Measurements from ENCODE around the gene BMP6. TPM values are rescaled to one million over a fixed set of nuclear protein-coding genes. Genes with fewer than 3 reads are reported as not detected.

Gene BMP6
- polyA plus RNA-seq, 1 donor (not counting 4 experiments of a cell fraction or from before 2014, with no cell fraction given), result 0.05 TPM

DNA sequence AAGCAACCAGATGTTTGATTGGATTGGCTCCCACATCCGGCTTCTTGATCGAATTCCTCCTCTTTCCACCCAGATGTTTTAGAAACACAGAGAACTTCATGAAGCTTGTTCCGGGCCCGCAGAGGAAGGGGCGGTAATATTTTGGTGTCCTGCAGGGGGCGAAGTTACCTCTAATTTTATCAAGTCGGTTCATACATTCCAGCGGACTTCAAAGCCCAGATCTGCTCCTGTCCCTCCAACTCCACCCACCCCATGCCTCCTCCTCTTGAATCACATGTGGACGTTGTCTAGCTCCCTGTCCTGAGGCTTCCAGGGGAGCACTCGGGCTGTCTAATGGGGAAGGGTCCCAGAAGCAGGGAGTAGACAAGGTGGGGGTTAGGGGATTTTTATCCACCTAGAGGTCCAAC is 2.9 kb upstream of the BMP6 start:
- H3K4me1 ChIP-seq (ENCODE audit: control insufficient read depth, extremely low read depth, insufficient read depth, low read length), result peaks cover 18% of the 10 kb centered on the region
- no peak overlapping the region for H3K9ac ChIP-seq (ENCODE audit: control insufficient read depth, extremely low read depth, insufficient read depth, low read length)
- no peaks in the 10 kb centered on the region for H3K36me3 ChIP-seq (ENCODE audit: control insufficient read depth in 2 of 2, extremely low read depth in 1 of 2, insufficient read depth in 2 of 2, low read length in 2 of 2)
- dilution Hi-C loops (cut with MboI; ENCODE audit: extremely low pct_ligation_motif_present, low sequenced_read_pairs), result no loop called here
- H3K4me2 ChIP-seq (ENCODE audit: control insufficient read depth, extremely low read depth, insufficient read depth, low read depth, low read length), result no peak overlapping the region
- H3K27me3 ChIP-seq (ENCODE audit: control insufficient read depth, extremely low read depth, insufficient read depth, low read length), result peaks cover 47% of the 10 kb centered on the region
- no peaks in the 10 kb centered on the region for H3K9me3 ChIP-seq (ENCODE audit: control insufficient read depth, low read depth, low read length)
- H3K27ac ChIP-seq (ENCODE audit: control insufficient read depth, insufficient read depth, low read length), result no peak overlapping the region
- H2AFZ ChIP-seq (ENCODE audit: control insufficient read depth, low read length), result peak overlapping the region; percentile 55
- no peak for TF ChIP-seq EZH2 (IDR thresholded peaks at IDR 0.05; ENCODE audit: low read length)
- TF ChIP-seq, protein P1, sequence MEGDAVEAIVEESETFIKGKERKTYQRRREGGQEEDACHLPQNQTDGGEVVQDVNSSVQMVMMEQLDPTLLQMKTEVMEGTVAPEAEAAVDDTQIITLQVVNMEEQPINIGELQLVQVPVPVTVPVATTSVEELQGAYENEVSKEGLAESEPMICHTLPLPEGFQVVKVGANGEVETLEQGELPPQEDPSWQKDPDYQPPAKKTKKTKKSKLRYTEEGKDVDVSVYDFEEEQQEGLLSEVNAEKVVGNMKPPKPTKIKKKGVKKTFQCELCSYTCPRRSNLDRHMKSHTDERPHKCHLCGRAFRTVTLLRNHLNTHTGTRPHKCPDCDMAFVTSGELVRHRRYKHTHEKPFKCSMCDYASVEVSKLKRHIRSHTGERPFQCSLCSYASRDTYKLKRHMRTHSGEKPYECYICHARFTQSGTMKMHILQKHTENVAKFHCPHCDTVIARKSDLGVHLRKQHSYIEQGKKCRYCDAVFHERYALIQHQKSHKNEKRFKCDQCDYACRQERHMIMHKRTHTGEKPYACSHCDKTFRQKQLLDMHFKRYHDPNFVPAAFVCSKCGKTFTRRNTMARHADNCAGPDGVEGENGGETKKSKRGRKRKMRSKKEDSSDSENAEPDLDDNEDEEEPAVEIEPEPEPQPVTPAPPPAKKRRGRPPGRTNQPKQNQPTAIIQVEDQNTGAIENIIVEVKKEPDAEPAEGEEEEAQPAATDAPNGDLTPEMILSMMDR (optimal IDR thresholded peaks at IDR 0.05 in 1 of 3, IDR thresholded peaks at IDR 0.05 in 1 of 3, conservative IDR thresholded peaks at IDR 0.05 in 1 of 3; ENCODE audit: extremely low read depth in 1 of 3, insufficient read depth in 2 of 3, low read length in 3 of 3), result peak; percentile 58 to 65 (median 64)
- no peak overlapping the region for H3K4me3 ChIP-seq (ENCODE audit: control insufficient read depth in 2 of 3, extremely low read depth in 1 of 3, insufficient read depth in 2 of 3, low read depth in 1 of 3, low read length in 3 of 3)
- FAIRE-seq (peak; percentile 70), DNase-seq (ENCODE audit: low read depth, low spot score) (peak; percentile 75)
- H3K9me1 ChIP-seq (ENCODE audit: control insufficient read depth, extremely low read depth, insufficient read depth, low read length), result no peaks in the 10 kb centered on the region
- H3K79me2 ChIP-seq (ENCODE audit: control insufficient read depth, insufficient read depth, low read length), result no peaks in the 10 kb centered on the region
- no peaks in the 10 kb centered on the region for H4K20me1 ChIP-seq (ENCODE audit: control insufficient read depth, extremely low read depth, insufficient read depth, low read length)

DNA sequence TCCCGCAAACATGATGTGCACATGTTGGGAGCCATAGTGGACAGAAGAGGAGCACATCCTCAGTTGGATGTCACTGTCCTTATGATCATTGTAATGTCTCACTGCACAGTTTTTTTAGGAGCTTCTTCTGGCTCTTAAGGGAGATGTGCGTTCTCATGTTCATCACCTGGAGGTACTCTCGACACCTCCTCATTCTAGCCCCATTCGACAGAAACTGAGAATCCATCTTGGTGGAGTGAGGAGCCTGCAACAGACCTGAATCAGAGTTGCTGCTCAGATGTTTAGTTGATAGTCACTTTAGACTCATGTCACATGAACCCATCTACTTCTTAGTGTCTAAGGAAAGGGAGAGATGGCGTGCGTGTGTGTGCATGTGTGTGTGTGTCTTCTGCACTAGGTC is 2.3 kb upstream of the BMP6 start:
- no peak for TF ChIP-seq EZH2 (IDR thresholded peaks at IDR 0.05; ENCODE audit: low read length)
- H3K4me1 ChIP-seq (ENCODE audit: control insufficient read depth, extremely low read depth, insufficient read depth, low read length), result peaks cover 23% of the 10 kb centered on the region
- no peak overlapping the region for H3K27ac ChIP-seq (ENCODE audit: control insufficient read depth, insufficient read depth, low read length)
- H3K36me3 ChIP-seq (ENCODE audit: control insufficient read depth in 2 of 2, extremely low read depth in 1 of 2, insufficient read depth in 2 of 2, low read length in 2 of 2), result no peaks in the 10 kb centered on the region
- no peak overlapping the region for H3K9ac ChIP-seq (ENCODE audit: control insufficient read depth, extremely low read depth, insufficient read depth, low read length)
- H2AFZ ChIP-seq (ENCODE audit: control insufficient read depth, low read length), result no peak overlapping the region
- H3K79me2 ChIP-seq (ENCODE audit: control insufficient read depth, insufficient read depth, low read length), result no peaks in the 10 kb centered on the region
- no peaks in the 10 kb centered on the region for H3K9me1 ChIP-seq (ENCODE audit: control insufficient read depth, extremely low read depth, insufficient read depth, low read length)
- H3K4me2 ChIP-seq (ENCODE audit: control insufficient read depth, extremely low read depth, insufficient read depth, low read depth, low read length), result no peak overlapping the region
- no peaks in the 10 kb centered on the region for H3K9me3 ChIP-seq (ENCODE audit: control insufficient read depth, low read depth, low read length)
- FAIRE-seq, result no peak
- peaks cover 52% of the 10 kb centered on the region for H3K27me3 ChIP-seq (ENCODE audit: control insufficient read depth, extremely low read depth, insufficient read depth, low read length)
- dilution Hi-C loops (cut with MboI; ENCODE audit: extremely low pct_ligation_motif_present, low sequenced_read_pairs), result no loop called here
- H4K20me1 ChIP-seq (ENCODE audit: control insufficient read depth, extremely low read depth, insufficient read depth, low read length), result no peaks in the 10 kb centered on the region
- DNase-seq (ENCODE audit: low read depth, low spot score), result no peak
- no peak overlapping the region for H3K4me3 ChIP-seq (ENCODE audit: control insufficient read depth in 2 of 3, extremely low read depth in 1 of 3, insufficient read depth in 2 of 3, low read depth in 1 of 3, low read length in 3 of 3)

DNA sequence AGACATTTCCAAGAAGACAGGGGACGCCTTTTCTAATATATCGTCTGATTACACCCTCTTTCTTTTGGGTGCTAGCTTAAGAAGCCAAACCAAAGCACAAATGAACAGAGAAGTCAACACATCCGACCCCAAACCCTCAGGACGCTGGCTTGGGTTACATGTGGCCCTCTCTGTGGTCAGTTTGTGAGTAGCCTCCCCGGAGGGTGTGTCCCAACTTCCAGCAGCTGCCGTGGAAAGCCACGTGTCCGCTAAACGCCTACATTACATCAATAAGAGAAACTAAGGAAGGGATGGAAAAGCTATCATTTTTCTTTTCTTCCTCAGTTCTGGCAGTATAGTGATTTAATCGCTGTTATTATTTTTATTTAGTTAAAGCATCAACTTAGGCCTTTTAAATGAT is 487 bp upstream of the BMP6 start:
- dilution Hi-C loops (cut with MboI; ENCODE audit: extremely low pct_ligation_motif_present, low sequenced_read_pairs), result no loop called here
- no peak overlapping the region for H3K27ac ChIP-seq (ENCODE audit: control insufficient read depth, insufficient read depth, low read length)
- no peaks in the 10 kb centered on the region for H3K36me3 ChIP-seq (ENCODE audit: control insufficient read depth in 2 of 2, extremely low read depth in 1 of 2, insufficient read depth in 2 of 2, low read length in 2 of 2)
- H4K20me1 ChIP-seq (ENCODE audit: control insufficient read depth, extremely low read depth, insufficient read depth, low read length), result no peaks in the 10 kb centered on the region
- H3K4me2 ChIP-seq (ENCODE audit: control insufficient read depth, extremely low read depth, insufficient read depth, low read depth, low read length), result peak overlapping the region; percentile 77
- H3K4me1 ChIP-seq (ENCODE audit: control insufficient read depth, extremely low read depth, insufficient read depth, low read length), result peaks cover 25% of the 10 kb centered on the region
- H3K9ac ChIP-seq (ENCODE audit: control insufficient read depth, extremely low read depth, insufficient read depth, low read length), result no peak overlapping the region
- no peak overlapping the region for H2AFZ ChIP-seq (ENCODE audit: control insufficient read depth, low read length)
- DNase-seq (ENCODE audit: low read depth, low spot score), result no peak
- no peaks in the 10 kb centered on the region for H3K9me3 ChIP-seq (ENCODE audit: control insufficient read depth, low read depth, low read length)
- no peaks in the 10 kb centered on the region for H3K79me2 ChIP-seq (ENCODE audit: control insufficient read depth, insufficient read depth, low read length)
- peak overlapping the region in 1 of 3 experiments; percentile 69 for H3K4me3 ChIP-seq (ENCODE audit: control insufficient read depth in 2 of 3, extremely low read depth in 1 of 3, insufficient read depth in 2 of 3, low read depth in 1 of 3, low read length in 3 of 3)
- TF ChIP-seq EZH2 (IDR thresholded peaks at IDR 0.05; ENCODE audit: low read length), result no peak
- TF ChIP-seq, protein P1 (optimal IDR thresholded peaks at IDR 0.05 in 1 of 3, IDR thresholded peaks at IDR 0.05 in 1 of 3, conservative IDR thresholded peaks at IDR 0.05 in 1 of 3; ENCODE audit: extremely low read depth in 1 of 3, insufficient read depth in 2 of 3, low read length in 3 of 3), result no peak
- H3K9me1 ChIP-seq (ENCODE audit: control insufficient read depth, extremely low read depth, insufficient read depth, low read length), result no peaks in the 10 kb centered on the region
- no peak for FAIRE-seq
- H3K27me3 ChIP-seq (ENCODE audit: control insufficient read depth, extremely low read depth, insufficient read depth, low read length), result peaks cover 66% of the 10 kb centered on the region

All from keratinocyte (primary cell).